ENCODE data around the gene GCN1.
"Not testable (repeated sequence)": the region's sequence is repeated elsewhere in the genome, so short reads cannot be mapped to it uniquely, and the experiment has no call there.

GCN1 gene

GRCh38 chr12:120194534-120195395, at the start of gene GCN1:
TSS of gene GCN1 (minus strand) at chr12:120194715. CDS start at chr12:120194697, 18 bp downstream.
- FAIRE-seq = peak; percentile 57
- DNase-seq (ENCODE audit: extremely low spot score, insufficient read length, low read depth) = peak; percentile 63

GRCh38 chr12:120242971-120243699, 48.6 kb upstream of the GCN1 start:
- no peak for FAIRE-seq
- no peak for DNase-seq (ENCODE audit: extremely low spot score, insufficient read length, low read depth)

- no peak for DNase-seq (ENCODE audit: extremely low spot score, insufficient read length, low read depth)
- FAIRE-seq = no peak
Observed at GRCh38 chr12:120242275-120242799, 47.8 kb upstream of the GCN1 start.

GRCh38 chr12:120241561-120242274, 47.2 kb upstream of the GCN1 start:
- no peak for DNase-seq (ENCODE audit: extremely low spot score, insufficient read length, low read depth)
- FAIRE-seq = no peak

GRCh38 chr12:120240495-120240833, 45.9 kb upstream of the GCN1 start:
- FAIRE-seq = no peak
- DNase-seq (ENCODE audit: extremely low spot score, insufficient read length, low read depth) = no peak

GRCh38 chr12:120239776-120240494, 45.4 kb upstream of the GCN1 start:
- no peak for FAIRE-seq
- no peak for DNase-seq (ENCODE audit: extremely low spot score, insufficient read length, low read depth)

- no peak for DNase-seq (ENCODE audit: extremely low spot score, insufficient read length, low read depth)
- no peak for FAIRE-seq
Observed at GRCh38 chr12:120238839-120239445, 44.4 kb upstream of the GCN1 start.

- DNase-seq (ENCODE audit: extremely low spot score, insufficient read length, low read depth) (no peak), FAIRE-seq (no peak)
Observed at GRCh38 chr12:120238217-120238616, 43.7 kb upstream of the GCN1 start.

- DNase-seq (ENCODE audit: extremely low spot score, insufficient read length, low read depth) = no peak
- no peak for FAIRE-seq
Observed at GRCh38 chr12:120237360-120238171, 43.1 kb upstream of the GCN1 start.

- DNase-seq (ENCODE audit: extremely low spot score, insufficient read length, low read depth); FAIRE-seq: not testable (repeated sequence)
Observed at GRCh38 chr12:120236809-120237208, 42.3 kb upstream of the GCN1 start.

GRCh38 chr12:120235369-120236323, 41.1 kb upstream of the GCN1 start:
- FAIRE-seq (no peak), DNase-seq (ENCODE audit: extremely low spot score, insufficient read length, low read depth) (no peak)

GRCh38 chr12:120234643-120235368, 40.3 kb upstream of the GCN1 start:
- FAIRE-seq (no peak), DNase-seq (ENCODE audit: extremely low spot score, insufficient read length, low read depth) (no peak)

- FAIRE-seq (no peak), DNase-seq (ENCODE audit: extremely low spot score, insufficient read length, low read depth) (no peak)
Observed at GRCh38 chr12:120231316-120232011, 36.9 kb upstream of the GCN1 start.

GRCh38 chr12:120230974-120231315, 36.4 kb upstream of the GCN1 start:
- DNase-seq (ENCODE audit: extremely low spot score, insufficient read length, low read depth) = no peak
- no peak for FAIRE-seq

GRCh38 chr12:120230326-120230973, 35.9 kb upstream of the GCN1 start:
- DNase-seq (ENCODE audit: extremely low spot score, insufficient read length, low read depth) = no peak
- no peak for FAIRE-seq

Data from GM18507 (cell line).